ENCODE measurements around the gene PKDCC.
A peak's percentile ranks its signal among the peaks of the same experiment; 100 is the strongest.

PKDCC gene

GRCh38 chr2:42092084-42092996, 44.5 kb downstream of the PKDCC start:
- Histone ChIP-seq H2AFZ (ENCODE audit: insufficient read depth, low read length, poor library complexity) (no peak overlapping the region), H3K4ac (ENCODE audit: low read depth, low read length) (no peak overlapping the region)
- WGBS (ENCODE audit: extremely low coverage, insufficient coverage, insufficient read length): no CpG with 5 or more reads among the region's 7 CpGs

GRCh38 chr2:42094114-42094513, 46.3 kb downstream of the PKDCC start:
- no peak for DNase-seq
- no peak overlapping the region for H4K91ac ChIP-seq (ENCODE audit: low read depth, low read length)
- no peak overlapping the region for H3K23ac ChIP-seq (ENCODE audit: low read length)
- no peaks in the 10 kb centered on the region for H3K27me3 ChIP-seq (ENCODE audit: insufficient read depth, low read length)
- no peak overlapping the region for H3K9ac ChIP-seq (ENCODE audit: low read length)
- H3K79me1 ChIP-seq (ENCODE audit: low read length): peaks cover 8% of the 10 kb centered on the region
- no peaks in the 10 kb centered on the region for H3K36me3 ChIP-seq (ENCODE audit: control insufficient read depth in 1 of 2, insufficient read depth in 2 of 2, low read length in 2 of 2)
- no peak overlapping the region for H2BK120ac ChIP-seq (ENCODE audit: insufficient read depth, low read length, poor library complexity)
- H4K12ac ChIP-seq (ENCODE audit: low read depth, low read length): no peak overlapping the region
- H3K4ac ChIP-seq (ENCODE audit: low read depth, low read length): no peak overlapping the region
- no peak overlapping the region for H3K14ac ChIP-seq (ENCODE audit: low read length)
- no peak overlapping the region for H3K27ac ChIP-seq (ENCODE audit: low read depth, low read length)
- no peak overlapping the region for H2BK12ac ChIP-seq (ENCODE audit: low read length)
- H3K9me3 ChIP-seq (ENCODE audit: insufficient read depth, low read depth, low read length): no peaks in the 10 kb centered on the region
- H4K8ac ChIP-seq (ENCODE audit: low read depth, low read length): no peak overlapping the region
- H3K79me2 ChIP-seq (ENCODE audit: control insufficient read depth, insufficient read depth, low read length, poor library complexity): no peaks in the 10 kb centered on the region
- H2AK5ac ChIP-seq (ENCODE audit: low read length): no peak overlapping the region
- H2AFZ ChIP-seq (ENCODE audit: insufficient read depth, low read length, poor library complexity): no peak overlapping the region
- H3K4me1 ChIP-seq (ENCODE audit: control insufficient read depth in 1 of 2, insufficient read depth in 2 of 2, low read length in 2 of 2): peaks cover 10 to 13% of the 10 kb centered on the region in 2 experiments
- H3K4me2 ChIP-seq (ENCODE audit: low read length): no peak overlapping the region
- no peak overlapping the region for H3K4me3 ChIP-seq (ENCODE audit: low read depth, low read length)
- H2BK5ac ChIP-seq (ENCODE audit: low read depth, low read length, poor library complexity): no peak overlapping the region
- H3K18ac ChIP-seq (ENCODE audit: low read length): no peak overlapping the region

More at GRCh38 chr2:42092084-42092996, 44.5 kb downstream of the PKDCC start:
- Histone ChIP-seq H2AK5ac (ENCODE audit: low read length) (no peak overlapping the region), H3K79me1 (ENCODE audit: low read length) (no peaks in the 10 kb centered on the region), H2BK5ac (ENCODE audit: low read depth, low read length, poor library complexity) (no peak overlapping the region), H3K23ac (ENCODE audit: low read length) (no peak overlapping the region), H3K4me2 (ENCODE audit: low read length) (no peak overlapping the region), H4K12ac (ENCODE audit: low read depth, low read length) (no peak overlapping the region), H4K8ac (ENCODE audit: low read depth, low read length) (no peak overlapping the region), H4K91ac (ENCODE audit: low read depth, low read length) (no peak overlapping the region), H3K4me3 (ENCODE audit: low read depth, low read length) (no peak overlapping the region), H3K9me3 (ENCODE audit: insufficient read depth, low read depth, low read length) (no peaks in the 10 kb centered on the region), H2BK120ac (ENCODE audit: insufficient read depth, low read length, poor library complexity) (no peak overlapping the region), H3K36me3 (ENCODE audit: control insufficient read depth in 1 of 2, insufficient read depth in 2 of 2, low read length in 2 of 2) (no peaks in the 10 kb centered on the region), H3K4me1 (ENCODE audit: control insufficient read depth in 1 of 2, insufficient read depth in 2 of 2, low read length in 2 of 2) (peaks cover 2 to 5% of the 10 kb centered on the region in 2 experiments), H3K79me2 (ENCODE audit: control insufficient read depth, insufficient read depth, low read length, poor library complexity) (no peaks in the 10 kb centered on the region), H3K27ac (ENCODE audit: low read depth, low read length) (no peak overlapping the region), H3K9ac (ENCODE audit: low read length) (no peak overlapping the region), H3K14ac (ENCODE audit: low read length) (no peak overlapping the region), H3K27me3 (ENCODE audit: insufficient read depth, low read length) (no peaks in the 10 kb centered on the region), H2BK12ac (ENCODE audit: low read length) (no peak overlapping the region), H3K18ac (ENCODE audit: low read length) (no peak overlapping the region)
- DNase-seq: peak; percentile 83 to 92

GRCh38 chr2:42095923-42096408, 48.1 kb downstream of the PKDCC start:
- Histone ChIP-seq H3K9ac (ENCODE audit: low read length) (no peak overlapping the region), H3K9me3 (ENCODE audit: insufficient read depth, low read depth, low read length) (no peaks in the 10 kb centered on the region), H4K12ac (ENCODE audit: low read depth, low read length) (no peak overlapping the region), H3K4me1 (ENCODE audit: control insufficient read depth in 1 of 2, insufficient read depth in 2 of 2, low read length in 2 of 2) (peaks cover 18% of the 10 kb centered on the region in 2 experiments), H2BK5ac (ENCODE audit: low read depth, low read length, poor library complexity) (no peak overlapping the region), H4K8ac (ENCODE audit: low read depth, low read length) (no peak overlapping the region), H3K18ac (ENCODE audit: low read length) (no peak overlapping the region), H3K4me3 (ENCODE audit: low read depth, low read length) (no peak overlapping the region), H4K91ac (ENCODE audit: low read depth, low read length) (no peak overlapping the region), H2AFZ (ENCODE audit: insufficient read depth, low read length, poor library complexity) (no peak overlapping the region), H3K14ac (ENCODE audit: low read length) (no peak overlapping the region), H2AK5ac (ENCODE audit: low read length) (no peak overlapping the region), H3K4ac (ENCODE audit: low read depth, low read length) (no peak overlapping the region), H2BK12ac (ENCODE audit: low read length) (no peak overlapping the region), H3K36me3 (ENCODE audit: control insufficient read depth in 1 of 2, insufficient read depth in 2 of 2, low read length in 2 of 2) (no peaks in the 10 kb centered on the region), H3K27ac (ENCODE audit: low read depth, low read length) (no peak overlapping the region), H3K27me3 (ENCODE audit: insufficient read depth, low read length) (no peaks in the 10 kb centered on the region), H3K23ac (ENCODE audit: low read length) (no peak overlapping the region), H3K4me2 (ENCODE audit: low read length) (no peak overlapping the region), H3K79me1 (ENCODE audit: low read length) (peaks cover 12% of the 10 kb centered on the region), H2BK120ac (ENCODE audit: insufficient read depth, low read length, poor library complexity) (no peak overlapping the region), H3K79me2 (ENCODE audit: control insufficient read depth, insufficient read depth, low read length, poor library complexity) (peaks cover 1% of the 10 kb centered on the region)
- no CpG with 5 or more reads among the region's 2 CpGs for WGBS (ENCODE audit: extremely low coverage, insufficient coverage, insufficient read length)
- DNase-seq: peak; percentile 70 to 93

GRCh38 chr2:42096869-42097591, 49.2 kb downstream of the PKDCC start:
- WGBS (ENCODE audit: extremely low coverage, insufficient coverage, insufficient read length): no CpG with 5 or more reads among the region's 10 CpGs
- H4K8ac ChIP-seq (ENCODE audit: low read depth, low read length): no peak overlapping the region
- H2BK120ac ChIP-seq (ENCODE audit: insufficient read depth, low read length, poor library complexity): no peak overlapping the region
- no peak overlapping the region for H3K4me3 ChIP-seq (ENCODE audit: low read depth, low read length)
- H3K79me2 ChIP-seq (ENCODE audit: control insufficient read depth, insufficient read depth, low read length, poor library complexity): peaks cover 5% of the 10 kb centered on the region
- no peak overlapping the region for H3K9ac ChIP-seq (ENCODE audit: low read length)
- no peak overlapping the region for H3K18ac ChIP-seq (ENCODE audit: low read length)
- H3K4me2 ChIP-seq (ENCODE audit: low read length): no peak overlapping the region
- H3K36me3 ChIP-seq (ENCODE audit: control insufficient read depth in 1 of 2, insufficient read depth in 2 of 2, low read length in 2 of 2): no peaks in the 10 kb centered on the region
- H2AFZ ChIP-seq (ENCODE audit: insufficient read depth, low read length, poor library complexity): no peak overlapping the region
- no peak overlapping the region for H3K27ac ChIP-seq (ENCODE audit: low read depth, low read length)
- no peak overlapping the region for H4K91ac ChIP-seq (ENCODE audit: low read depth, low read length)
- H3K9me3 ChIP-seq (ENCODE audit: insufficient read depth, low read depth, low read length): no peaks in the 10 kb centered on the region
- peak; percentile 76 to 80 for DNase-seq
- peaks cover 21% of the 10 kb centered on the region for H3K79me1 ChIP-seq (ENCODE audit: low read length)
- no peak overlapping the region for H3K23ac ChIP-seq (ENCODE audit: low read length)
- no peaks in the 10 kb centered on the region for H3K27me3 ChIP-seq (ENCODE audit: insufficient read depth, low read length)
- peak overlapping the region; percentile 59 for H2AK5ac ChIP-seq (ENCODE audit: low read length)
- H4K12ac ChIP-seq (ENCODE audit: low read depth, low read length): peak overlapping the region; percentile 7
- no peak overlapping the region for H3K14ac ChIP-seq (ENCODE audit: low read length)
- H2BK12ac ChIP-seq (ENCODE audit: low read length): peak overlapping the region; percentile 75
- H2BK5ac ChIP-seq (ENCODE audit: low read depth, low read length, poor library complexity): no peak overlapping the region
- peaks cover 20% of the 10 kb centered on the region in 2 experiments for H3K4me1 ChIP-seq (ENCODE audit: control insufficient read depth in 1 of 2, insufficient read depth in 2 of 2, low read length in 2 of 2)
- H3K4ac ChIP-seq (ENCODE audit: low read depth, low read length): no peak overlapping the region

All from trophoblast cell (in vitro differentiated cells and primary cell).